ENCODE data around the gene NELFCD.

NELFCD gene

GRCh38 chr20:59013031-59013951 is 32.2 kb downstream of the NELFCD start:
- WGBS: 88% methylated on average over 17 of the region's 17 CpGs
- Histone ChIP-seq H3K27ac (ENCODE audit: low read length, poor library complexity, severe bottlenecking) (no peak overlapping the region), H3K14ac (ENCODE audit: low read length in 2 of 2) (no peak overlapping the region), H3K4ac (ENCODE audit: low read depth in 1 of 2, low read length in 2 of 2) (no peak overlapping the region), H3K9ac (ENCODE audit: low read length) (no peak overlapping the region), H3K18ac (ENCODE audit: low read depth in 1 of 2, low read length in 2 of 2) (no peak overlapping the region), H2BK120ac (ENCODE audit: low read depth, low read length) (no peak overlapping the region), H4K91ac (ENCODE audit: low read length) (peak overlapping the region; percentile 52), H3K23ac (ENCODE audit: low read length in 2 of 2) (no peak overlapping the region), H3K36me3 (ENCODE audit: control insufficient read depth in 1 of 2, insufficient read depth in 2 of 2, low read depth in 1 of 2, low read length in 2 of 2) (peaks cover 0 to 12% of the 10 kb centered on the region in 2 experiments), H3K4me2 (ENCODE audit: low read length, poor library complexity, severe bottlenecking) (no peak overlapping the region), H2BK12ac (ENCODE audit: low read length in 2 of 2) (no peak overlapping the region), H3K4me3 (ENCODE audit: insufficient read depth in 1 of 2, low read depth in 1 of 2, low read length in 2 of 2) (no peak overlapping the region), H3K27me3 (ENCODE audit: control insufficient read depth in 1 of 2, insufficient read depth in 1 of 2, low read length in 2 of 2) (no peaks in the 10 kb centered on the region), H4K8ac (ENCODE audit: low read length) (no peak overlapping the region), H2AFZ (ENCODE audit: low read depth, low read length) (no peak overlapping the region), H2AK5ac (ENCODE audit: low read length, severe bottlenecking) (peak overlapping the region; percentile 35), H2BK15ac (ENCODE audit: low read depth, poor library complexity, severe bottlenecking) (no peak overlapping the region), H2BK5ac (ENCODE audit: low read depth, low read length, poor library complexity, severe bottlenecking) (no peak overlapping the region), H3K9me3 (ENCODE audit: control insufficient read depth, low read length) (no peaks in the 10 kb centered on the region), H3K79me1 (replicated peaks; ENCODE audit: low read length, poor library complexity, severe bottlenecking) (no peaks in the 10 kb centered on the region), H3K4me1 (ENCODE audit: control insufficient read depth, insufficient read depth, low read depth, low read length) (peaks cover 19% of the 10 kb centered on the region)
- DNase-seq: no peak

- Histone ChIP-seq H3K9me3 (ENCODE audit: control insufficient read depth, low read length) (no peaks in the 10 kb centered on the region), H3K36me3 (ENCODE audit: control insufficient read depth in 1 of 2, insufficient read depth in 2 of 2, low read depth in 1 of 2, low read length in 2 of 2) (peaks cover 0 to 16% of the 10 kb centered on the region in 2 experiments), H2BK15ac (ENCODE audit: low read depth, poor library complexity, severe bottlenecking) (no peak overlapping the region), H3K9ac (ENCODE audit: low read length) (no peak overlapping the region), H3K4me1 (ENCODE audit: control insufficient read depth, insufficient read depth, low read depth, low read length) (peaks cover 16% of the 10 kb centered on the region), H2BK5ac (ENCODE audit: low read depth, low read length, poor library complexity, severe bottlenecking) (no peak overlapping the region), H2BK120ac (ENCODE audit: low read depth, low read length) (no peak overlapping the region), H3K23ac (ENCODE audit: low read length in 2 of 2) (no peak overlapping the region), H4K91ac (ENCODE audit: low read length) (no peak overlapping the region), H2AFZ (ENCODE audit: low read depth, low read length) (no peak overlapping the region), H3K4ac (ENCODE audit: low read depth in 1 of 2, low read length in 2 of 2) (no peak overlapping the region), H3K4me2 (ENCODE audit: low read length, poor library complexity, severe bottlenecking) (no peak overlapping the region), H4K8ac (ENCODE audit: low read length) (no peak overlapping the region), H3K14ac (ENCODE audit: low read length in 2 of 2) (no peak overlapping the region), H3K79me1 (replicated peaks; ENCODE audit: low read length, poor library complexity, severe bottlenecking) (peaks cover 5% of the 10 kb centered on the region), H2BK12ac (ENCODE audit: low read length in 2 of 2) (no peak overlapping the region), H3K27me3 (ENCODE audit: control insufficient read depth in 1 of 2, insufficient read depth in 1 of 2, low read length in 2 of 2) (no peaks in the 10 kb centered on the region), H2AK5ac (ENCODE audit: low read length, severe bottlenecking) (no peak overlapping the region), H3K27ac (ENCODE audit: low read length, poor library complexity, severe bottlenecking) (no peak overlapping the region), H3K18ac (ENCODE audit: low read depth in 1 of 2, low read length in 2 of 2) (no peak overlapping the region), H3K4me3 (ENCODE audit: insufficient read depth in 1 of 2, low read depth in 1 of 2, low read length in 2 of 2) (no peak overlapping the region)
- DNase-seq: no peak
- WGBS: 81% methylated on average over 13 of the region's 13 CpGs
These were observed 33.0 kb downstream of the NELFCD start for GRCh38 chr20:59013959-59014608.

- H3K23ac ChIP-seq (ENCODE audit: low read length in 2 of 2): no peak overlapping the region
- WGBS: 97% methylated on average over 17 of the region's 17 CpGs
- DNase-seq: no peak
These were observed 33.8 kb downstream of the NELFCD start for GRCh38 chr20:59014680-59015389.

GRCh38 chr20:59015411-59015810 is 34.4 kb downstream of the NELFCD start:
- Histone ChIP-seq H3K4ac (ENCODE audit: low read depth in 1 of 2, low read length in 2 of 2) (no peak overlapping the region), H4K8ac (ENCODE audit: low read length) (no peak overlapping the region)
- WGBS: 94% methylated on average over 16 of the region's 16 CpGs

More at GRCh38 chr20:59014680-59015389, 33.8 kb downstream of the NELFCD start:
- Histone ChIP-seq H2AK5ac (ENCODE audit: low read length, severe bottlenecking) (no peak overlapping the region), H2AFZ (ENCODE audit: low read depth, low read length) (no peak overlapping the region), H3K4me3 (ENCODE audit: insufficient read depth in 1 of 2, low read depth in 1 of 2, low read length in 2 of 2) (no peak overlapping the region), H3K9ac (ENCODE audit: low read length) (no peak overlapping the region), H2BK120ac (ENCODE audit: low read depth, low read length) (no peak overlapping the region), H3K14ac (ENCODE audit: low read length in 2 of 2) (no peak overlapping the region), H2BK5ac (ENCODE audit: low read depth, low read length, poor library complexity, severe bottlenecking) (no peak overlapping the region), H3K27me3 (ENCODE audit: control insufficient read depth in 1 of 2, insufficient read depth in 1 of 2, low read length in 2 of 2) (no peaks in the 10 kb centered on the region), H4K8ac (ENCODE audit: low read length) (no peak overlapping the region), H2BK15ac (ENCODE audit: low read depth, poor library complexity, severe bottlenecking) (no peak overlapping the region), H3K18ac (ENCODE audit: low read depth in 1 of 2, low read length in 2 of 2) (no peak overlapping the region), H2BK12ac (ENCODE audit: low read length in 2 of 2) (no peak overlapping the region), H3K36me3 (ENCODE audit: control insufficient read depth in 1 of 2, insufficient read depth in 2 of 2, low read depth in 1 of 2, low read length in 2 of 2) (peaks cover 0 to 18% of the 10 kb centered on the region in 2 experiments), H3K79me1 (replicated peaks; ENCODE audit: low read length, poor library complexity, severe bottlenecking) (peaks cover 9% of the 10 kb centered on the region), H3K4me1 (ENCODE audit: control insufficient read depth, insufficient read depth, low read depth, low read length) (peaks cover 16% of the 10 kb centered on the region), H3K4ac (ENCODE audit: low read depth in 1 of 2, low read length in 2 of 2) (no peak overlapping the region), H3K27ac (ENCODE audit: low read length, poor library complexity, severe bottlenecking) (no peak overlapping the region), H3K4me2 (ENCODE audit: low read length, poor library complexity, severe bottlenecking) (no peak overlapping the region), H4K91ac (ENCODE audit: low read length) (peak overlapping the region; percentile 43), H3K9me3 (ENCODE audit: control insufficient read depth, low read length) (no peaks in the 10 kb centered on the region)

More at GRCh38 chr20:59015411-59015810, 34.4 kb downstream of the NELFCD start:
- H4K91ac ChIP-seq (ENCODE audit: low read length): no peak overlapping the region
- no peak overlapping the region for H3K18ac ChIP-seq (ENCODE audit: low read depth in 1 of 2, low read length in 2 of 2)
- H3K4me2 ChIP-seq (ENCODE audit: low read length, poor library complexity, severe bottlenecking): no peak overlapping the region
- H2AFZ ChIP-seq (ENCODE audit: low read depth, low read length): no peak overlapping the region
- no peak overlapping the region for H2BK12ac ChIP-seq (ENCODE audit: low read length in 2 of 2)
- H3K79me1 ChIP-seq (replicated peaks; ENCODE audit: low read length, poor library complexity, severe bottlenecking): peaks cover 9% of the 10 kb centered on the region
- H2BK15ac ChIP-seq (ENCODE audit: low read depth, poor library complexity, severe bottlenecking): no peak overlapping the region
- no peak overlapping the region for H3K14ac ChIP-seq (ENCODE audit: low read length in 2 of 2)
- H3K27ac ChIP-seq (ENCODE audit: low read length, poor library complexity, severe bottlenecking): no peak overlapping the region
- H3K9me3 ChIP-seq (ENCODE audit: control insufficient read depth, low read length): no peaks in the 10 kb centered on the region
- peaks cover 14% of the 10 kb centered on the region for H3K4me1 ChIP-seq (ENCODE audit: control insufficient read depth, insufficient read depth, low read depth, low read length)
- H3K36me3 ChIP-seq (ENCODE audit: control insufficient read depth in 1 of 2, insufficient read depth in 2 of 2, low read depth in 1 of 2, low read length in 2 of 2): peaks cover 0 to 18% of the 10 kb centered on the region in 2 experiments
- no peak overlapping the region for H2BK5ac ChIP-seq (ENCODE audit: low read depth, low read length, poor library complexity, severe bottlenecking)
- no peak overlapping the region for H2BK120ac ChIP-seq (ENCODE audit: low read depth, low read length)
- no peak for DNase-seq
- no peak overlapping the region for H3K4me3 ChIP-seq (ENCODE audit: insufficient read depth in 1 of 2, low read depth in 1 of 2, low read length in 2 of 2)
- no peaks in the 10 kb centered on the region for H3K27me3 ChIP-seq (ENCODE audit: control insufficient read depth in 1 of 2, insufficient read depth in 1 of 2, low read length in 2 of 2)
- H2AK5ac ChIP-seq (ENCODE audit: low read length, severe bottlenecking): no peak overlapping the region
- no peak overlapping the region for H3K23ac ChIP-seq (ENCODE audit: low read length in 2 of 2)
- no peak overlapping the region for H3K9ac ChIP-seq (ENCODE audit: low read length)

Data from mesenchymal stem cell (in vitro differentiated cells and primary cell).